ENCODE data around the gene ARHGEF4.

DNA sequence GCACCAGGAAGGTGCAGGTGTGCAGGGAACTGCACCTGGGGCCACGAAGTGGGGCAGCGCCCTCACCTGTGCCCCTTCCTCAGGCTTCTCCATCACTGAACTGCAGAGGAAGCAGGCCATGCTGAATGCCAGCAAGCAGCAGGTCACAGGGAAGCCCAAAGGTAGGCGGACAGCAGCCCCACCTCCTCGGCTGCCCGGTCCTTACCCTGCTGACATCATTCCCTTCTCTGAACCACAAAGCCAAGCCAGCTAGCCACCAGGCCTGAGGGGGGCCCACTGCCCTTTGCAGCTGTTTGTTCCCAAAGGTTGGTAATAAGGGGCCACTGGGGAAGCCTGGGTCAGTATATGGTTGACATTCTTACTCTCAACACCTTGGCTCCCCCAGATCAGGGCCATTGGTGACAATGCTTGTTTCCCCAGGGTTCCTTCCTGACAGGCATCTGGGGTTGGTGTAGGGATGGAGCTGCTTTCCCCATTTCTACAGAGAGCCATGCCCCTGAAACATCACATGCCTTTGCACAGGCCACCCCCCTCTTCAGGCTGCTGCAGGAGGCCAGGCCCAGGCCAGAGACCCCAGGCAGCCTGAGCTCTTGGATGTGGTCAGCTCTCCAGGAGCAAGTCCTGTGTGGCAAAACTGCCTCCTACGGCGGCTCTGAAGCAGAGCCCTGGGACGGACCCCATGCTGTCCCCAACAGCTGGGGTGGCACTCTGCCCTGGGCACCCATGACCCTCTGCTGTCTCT lies 208.7 kb downstream of the ARHGEF4 start:
- no peak for TF ChIP-seq POLR2A (IDR thresholded peaks at IDR 0.05; ENCODE audit: low read depth, low read length)
- TF ChIP-seq, protein P1, sequence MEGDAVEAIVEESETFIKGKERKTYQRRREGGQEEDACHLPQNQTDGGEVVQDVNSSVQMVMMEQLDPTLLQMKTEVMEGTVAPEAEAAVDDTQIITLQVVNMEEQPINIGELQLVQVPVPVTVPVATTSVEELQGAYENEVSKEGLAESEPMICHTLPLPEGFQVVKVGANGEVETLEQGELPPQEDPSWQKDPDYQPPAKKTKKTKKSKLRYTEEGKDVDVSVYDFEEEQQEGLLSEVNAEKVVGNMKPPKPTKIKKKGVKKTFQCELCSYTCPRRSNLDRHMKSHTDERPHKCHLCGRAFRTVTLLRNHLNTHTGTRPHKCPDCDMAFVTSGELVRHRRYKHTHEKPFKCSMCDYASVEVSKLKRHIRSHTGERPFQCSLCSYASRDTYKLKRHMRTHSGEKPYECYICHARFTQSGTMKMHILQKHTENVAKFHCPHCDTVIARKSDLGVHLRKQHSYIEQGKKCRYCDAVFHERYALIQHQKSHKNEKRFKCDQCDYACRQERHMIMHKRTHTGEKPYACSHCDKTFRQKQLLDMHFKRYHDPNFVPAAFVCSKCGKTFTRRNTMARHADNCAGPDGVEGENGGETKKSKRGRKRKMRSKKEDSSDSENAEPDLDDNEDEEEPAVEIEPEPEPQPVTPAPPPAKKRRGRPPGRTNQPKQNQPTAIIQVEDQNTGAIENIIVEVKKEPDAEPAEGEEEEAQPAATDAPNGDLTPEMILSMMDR (IDR thresholded peaks at IDR 0.05; ENCODE audit: extremely low read depth in 1 of 2, insufficient read depth in 1 of 2, low read depth in 1 of 2, low read length in 2 of 2) = no peak
- TF ChIP-seq, protein P2, sequence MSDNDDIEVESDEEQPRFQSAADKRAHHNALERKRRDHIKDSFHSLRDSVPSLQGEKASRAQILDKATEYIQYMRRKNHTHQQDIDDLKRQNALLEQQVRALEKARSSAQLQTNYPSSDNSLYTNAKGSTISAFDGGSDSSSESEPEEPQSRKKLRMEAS (IDR thresholded peaks at IDR 0.05; ENCODE audit: insufficient read depth, insufficient read length) = no peak
- no peak for TF ChIP-seq POLR2AphosphoS5 (IDR thresholded peaks at IDR 0.05; ENCODE audit: insufficient read depth, low read depth, low read length)
- no peak for TF ChIP-seq EZH2 (IDR thresholded peaks at IDR 0.05; ENCODE audit: borderline replicate concordance, low read depth, low read length, severe bottlenecking)
- TF ChIP-seq FOS (IDR thresholded peaks at IDR 0.05; ENCODE audit: borderline replicate concordance, insufficient read depth, low read length) = no peak
- no peak for TF ChIP-seq JUN (IDR thresholded peaks at IDR 0.05; ENCODE audit: borderline replicate concordance, insufficient read depth, insufficient read length, low read depth)
- TF ChIP-seq MYC (IDR thresholded peaks at IDR 0.05; ENCODE audit: low read depth, low read length) = no peak
- no peak for TF ChIP-seq GATA2 (IDR thresholded peaks at IDR 0.05; ENCODE audit: insufficient read depth, insufficient read length, low read depth, low read length)

Measured in endothelial cell of umbilical vein (primary cell).